Keratinocyte (primary cell): ENCODE data around the gene PWWP2B. TPM values are rescaled to one million over a fixed set of nuclear protein-coding genes. Genes with fewer than 3 reads are reported as not detected.

Experiments used
- DNase-seq: peaks from one replicate; pipeline ENCODE4 v3.0.0-alpha.2; 2011; ENCODE audit warnings: low read depth, missing footprints, low spot score
- FAIRE-seq: peaks from 2 replicates; lab custom pipeline; 2011; peaks lifted over from hg19 to GRCh38; lab: Jason Lieb, UNC
- H2AFZ ChIP-seq: 2 replicates; pipeline ENCODE4 v1.6.0; 2012; ENCODE audit warnings: low read length, control low read depth, inconsistent platforms; ENCODE audit not compliant: control insufficient read depth
- H3K27ac ChIP-seq: 2 replicates; pipeline ENCODE4 v1.5.1; 2011; ENCODE audit warnings: low read length; ENCODE audit not compliant: control insufficient read depth, insufficient read depth
- H3K27me3 ChIP-seq: 3 replicates; pipeline ENCODE4 v1.6.0; 2011; ENCODE audit warnings: low read length; ENCODE audit not compliant: control insufficient read depth, insufficient read depth; ENCODE audit errors: extremely low read depth
- H3K36me3 ChIP-seq, 2 experiments: 2 replicates in 1 of 2; 3 replicates in 1 of 2; pipeline ENCODE4 v1.5.1; 2011; ENCODE audit warnings: low read length in 2 of 2, mild to moderate bottlenecking in 1 of 2; ENCODE audit not compliant: control insufficient read depth in 2 of 2, insufficient read depth in 2 of 2; ENCODE audit errors: extremely low read depth in 1 of 2
- H3K4me1 ChIP-seq: 3 replicates; pipeline ENCODE4 v1.5.1; 2011; ENCODE audit warnings: low read length; ENCODE audit not compliant: control insufficient read depth, insufficient read depth; ENCODE audit errors: extremely low read depth
- H3K4me2 ChIP-seq: 3 replicates; pipeline ENCODE4 v1.6.0; 2011; ENCODE audit warnings: low read depth, low read length; ENCODE audit not compliant: control insufficient read depth, insufficient read depth; ENCODE audit errors: extremely low read depth
- H3K4me3 ChIP-seq, 3 experiments: fragments of 200-600 bp in 1 of 3; sonication (generic) in 1 of 3; 2 replicates in 2 of 3; 3 replicates in 1 of 3; pipeline ENCODE4 v1.5.1; 2011 to 2016; ENCODE audit warnings: low read length in 3 of 3, mild to moderate bottlenecking in 3 of 3, control low read depth in 2 of 3, inconsistent platforms in 1 of 3, low read depth in 1 of 3, mixed read lengths in 1 of 3, mixed run types in 1 of 3, moderate library complexity in 1 of 3; ENCODE audit not compliant: control insufficient read depth in 2 of 3, insufficient read depth in 2 of 3; ENCODE audit errors: extremely low read depth in 1 of 3
- H3K79me2 ChIP-seq: 2 replicates; pipeline ENCODE4 v1.6.0; 2012; ENCODE audit warnings: low read length; ENCODE audit not compliant: control insufficient read depth, insufficient read depth
- H3K9ac ChIP-seq: 3 replicates; pipeline ENCODE4 v1.6.0; 2011; ENCODE audit warnings: low read length; ENCODE audit not compliant: control insufficient read depth, insufficient read depth; ENCODE audit errors: extremely low read depth
- H3K9me1 ChIP-seq: 3 replicates; pipeline ENCODE4 v1.6.0; 2011; ENCODE audit warnings: low read length; ENCODE audit not compliant: control insufficient read depth, insufficient read depth; ENCODE audit errors: extremely low read depth
- H3K9me3 ChIP-seq: 2 replicates; pipeline ENCODE4 v1.5.1; 2012; ENCODE audit warnings: low read depth, low read length; ENCODE audit not compliant: control insufficient read depth
- H4K20me1 ChIP-seq: 3 replicates; pipeline ENCODE4 v1.6.0; 2011; ENCODE audit warnings: low read length; ENCODE audit not compliant: control insufficient read depth, insufficient read depth; ENCODE audit errors: extremely low read depth
- CTCF ChIP-seq, 3 experiments: IDR thresholded peaks in 1 of 3; conservative IDR thresholded peaks in 1 of 3; optimal IDR thresholded peaks in 1 of 3; 2 replicates in 2 of 3; 3 replicates in 1 of 3; pipeline versions ENCODE3 to v1.5.1; 2011; ENCODE audit warnings: low read length in 3 of 3, mild to moderate bottlenecking in 3 of 3, moderate library complexity in 2 of 3, control low read depth in 1 of 3, inconsistent platforms in 1 of 3; ENCODE audit not compliant: insufficient read depth in 2 of 3; ENCODE audit errors: extremely low read depth in 1 of 3
- EZH2 ChIP-seq: IDR thresholded peaks from one replicate; pipeline ENCODE4 v1.6.1; 2012; ENCODE audit warnings: inconsistent platforms, mild to moderate bottlenecking, low read length, moderate library complexity
- dilution Hi-C: fragments of 300-500 bp; cut with MboI; formaldehyde crosslinking; loops from one replicate; pipeline ENCODE4 v1.7.0; 2020; ENCODE audit warnings: low sequenced_read_pairs; ENCODE audit not compliant: extremely low pct_ligation_motif_present
- polyA plus RNA-seq, 5 experiments: library from polyadenylated mRNA; depleted of rRNA in 3 of 5; stranded (reverse) in 3 of 5; stranded (forward) in 1 of 5; unstranded in 1 of 5; fragments of >200 nt; gene quantifications; 1 replicate in 1 of 5; 2 replicates in 3 of 5; 3 replicates in 1 of 5; pipeline versions ENCODE4 v1.2.1 to v1.2.3, GENCODE V29; 2011 to 2012; ENCODE audit warnings: missing spikeins in 2 of 5, low read depth in 1 of 5, low replicate concordance in 1 of 5

Gene PWWP2B
- polyA plus RNA-seq, 1 donor (not counting 4 experiments of a cell fraction or from before 2014, with no cell fraction given): 3.1 TPM

GRCh38 chr10:132464256-132465192 lies 67.5 kb downstream of the PWWP2B start:
- FAIRE-seq (no peak), DNase-seq (no peak)
- peaks cover 6% of the 10 kb centered on the region for H3K27me3 ChIP-seq
- H3K4me3 ChIP-seq: no peak overlapping the region
- no peak overlapping the region for H2AFZ ChIP-seq
- dilution Hi-C loops: no loop called here
- no peak overlapping the region for H3K27ac ChIP-seq
- H3K4me2 ChIP-seq: no peak overlapping the region
- no peaks in the 10 kb centered on the region for H3K79me2 ChIP-seq
- TF ChIP-seq EZH2: no peak
- TF ChIP-seq CTCF (optimal IDR thresholded peaks at IDR 0.05 in 1 of 3, IDR thresholded peaks at IDR 0.05 in 1 of 3, conservative IDR thresholded peaks at IDR 0.05 in 1 of 3; ENCODE audit: extremely low read depth in 1 of 3, insufficient read depth in 2 of 3, low read length in 3 of 3): no peak
- H3K4me1 ChIP-seq: no peaks in the 10 kb centered on the region
- H3K36me3 ChIP-seq: no peaks in the 10 kb centered on the region
- no peaks in the 10 kb centered on the region for H4K20me1 ChIP-seq
- no peak overlapping the region for H3K9ac ChIP-seq
- no peaks in the 10 kb centered on the region for H3K9me3 ChIP-seq
- no peaks in the 10 kb centered on the region for H3K9me1 ChIP-seq

GRCh38 chr10:132465193-132465888 lies 68.3 kb downstream of the PWWP2B start:
- Histone ChIP-seq H3K4me2 (no peak overlapping the region), H3K36me3 (no peaks in the 10 kb centered on the region), H3K79me2 (no peaks in the 10 kb centered on the region), H3K4me1 (no peaks in the 10 kb centered on the region), H2AFZ (no peak overlapping the region), H3K27ac (no peak overlapping the region), H3K27me3 (peaks cover under 1% of the 10 kb centered on the region), H3K9ac (no peak overlapping the region), H3K9me1 (no peaks in the 10 kb centered on the region), H3K9me3 (no peaks in the 10 kb centered on the region), H4K20me1 (no peaks in the 10 kb centered on the region), H3K4me3 (no peak overlapping the region)
- TF ChIP-seq CTCF (optimal IDR thresholded peaks at IDR 0.05 in 1 of 3, IDR thresholded peaks at IDR 0.05 in 1 of 3, conservative IDR thresholded peaks at IDR 0.05 in 1 of 3; ENCODE audit: extremely low read depth in 1 of 3, insufficient read depth in 2 of 3, low read length in 3 of 3): no peak
- no peak for TF ChIP-seq EZH2
- FAIRE-seq (no peak), DNase-seq (no peak)
- dilution Hi-C loops: no loop called here
